Keratinocyte (primary cell): ENCODE data around the gene C1orf56. TPM values are rescaled to one million over a fixed set of nuclear protein-coding genes. Genes with fewer than 3 reads are reported as not detected.

Experiments
- polyA plus RNA-seq, 5 experiments: library from polyadenylated mRNA; depleted of rRNA in 3 of 5; stranded (reverse) in 3 of 5; stranded (forward) in 1 of 5; unstranded in 1 of 5; fragments of >200 nt; gene quantifications; 1 replicate in 1 of 5; 2 replicates in 3 of 5; 3 replicates in 1 of 5; pipeline versions ENCODE4 v1.2.1 to v1.2.3, GENCODE V29; 2011 to 2012; ENCODE audit warnings: missing spikeins in 2 of 5, low read depth in 1 of 5, low replicate concordance in 1 of 5
- small RNA-seq, 3 experiments: library from RNA; depleted of rRNA; stranded (forward); fragments of <200 nt; gene quantifications; one replicate each; pipeline ENCODE3, GENCODE V24; 2012; ENCODE audit warnings: low read depth in 3 of 3, low replicate concordance in 1 of 3; ENCODE audit not compliant: insufficient read length in 3 of 3

Gene C1orf56
- polyA plus RNA-seq, 1 donor (not counting 4 experiments of a cell fraction or from before 2014, with no cell fraction given), result 0.26 TPM

Small RNA genes lying within 50 kb of the gene (small RNA-seq; reads per million reads assigned to genes)
- 0 to 1.8 (median 0.33) reads per million in 3 experiments for gene RNU6-884P

Other genes starting within 250 kb of the C1orf56 start
- 20.0 to 71.7 TPM (median 40.5 TPM) in 3 replicates for gene CTSK, start 239.5 kb upstream of the C1orf56 start, polyA plus RNA-seq
- gene ARNT, start 171.2 kb upstream of the C1orf56 start, polyA plus RNA-seq, result 17.8 to 22.1 TPM (median 19.6 TPM) in 3 replicates
- gene CTXND2, start 160.6 kb upstream of the C1orf56 start, polyA plus RNA-seq, result not detected in 3 replicates
- 27.0 to 31.3 TPM (median 27.1 TPM) in 3 replicates for gene SETDB1, start 121.4 kb upstream of the C1orf56 start, polyA plus RNA-seq
- gene CERS2, start 72.9 kb upstream of the C1orf56 start, polyA plus RNA-seq, result 75.0 to 172 TPM (median 121 TPM) in 3 replicates
- 0.68 to 0.85 TPM (median 0.76 TPM) in 3 replicates for gene ANXA9, start 65.5 kb upstream of the C1orf56 start, polyA plus RNA-seq
- 11.2 to 20.4 TPM (median 11.6 TPM) in 3 replicates for gene MINDY1, start 40.8 kb upstream of the C1orf56 start, polyA plus RNA-seq
- gene PRUNE1, start 39.3 kb upstream of the C1orf56 start, polyA plus RNA-seq, result 14.4 to 16.4 TPM (median 15.4 TPM) in 3 replicates
- gene BNIPL, start 11.2 kb upstream of the C1orf56 start, polyA plus RNA-seq, result 4.6 to 25.8 TPM (median 9.8 TPM) in 3 replicates
- 127 to 151 TPM (median 138 TPM) in 3 replicates for gene CDC42SE1, start 11.9 kb downstream of the C1orf56 start, polyA plus RNA-seq
- gene MLLT11, start 12.6 kb downstream of the C1orf56 start, polyA plus RNA-seq, result 8.8 to 16.4 TPM (median 10.8 TPM) in 3 replicates
- gene GABPB2, start 23.0 kb downstream of the C1orf56 start, polyA plus RNA-seq, result 11.5 to 13.3 TPM (median 11.8 TPM) in 3 replicates
- 0.43 to 1.9 TPM (median 0.93 TPM) in 3 replicates for gene SEMA6C, start 98.9 kb downstream of the C1orf56 start, polyA plus RNA-seq
- not detected in 3 replicates for gene TNFAIP8L2, start 108.9 kb downstream of the C1orf56 start, polyA plus RNA-seq
- gene LYSMD1, start 118.2 kb downstream of the C1orf56 start, polyA plus RNA-seq, result 3.6 to 5.6 TPM (median 4.4 TPM) in 3 replicates
- gene SCNM1, start 118.4 kb downstream of the C1orf56 start, polyA plus RNA-seq, result 11.0 to 34.4 TPM (median 26.2 TPM) in 3 replicates
- 0.18 to 0.42 TPM (median 0.34 TPM) in 3 replicates for gene TMOD4, start 128.2 kb downstream of the C1orf56 start, polyA plus RNA-seq
- gene VPS72, start 142.4 kb downstream of the C1orf56 start, polyA plus RNA-seq, result 41.6 to 69.9 TPM (median 47.5 TPM) in 3 replicates
- 98.6 to 148 TPM (median 124 TPM) in 3 replicates for gene PIP5K1A, start 150.8 kb downstream of the C1orf56 start, polyA plus RNA-seq
- 195 to 223 TPM (median 219 TPM) in 3 replicates for gene PSMD4, start 207.0 kb downstream of the C1orf56 start, polyA plus RNA-seq
- 7.3 to 11.4 TPM (median 10.9 TPM) in 3 replicates for gene ZNF687, start 234.5 kb downstream of the C1orf56 start, polyA plus RNA-seq